ENCODE measurements around the gene ACTN4. TPM values are rescaled to one million over a fixed set of nuclear protein-coding genes. Genes with fewer than 3 reads are reported as not detected.
A peak's percentile ranks its signal among the peaks of the same experiment; 100 is the strongest.

The ACTN4 gene
- total RNA-seq, 1 experiment from 2014 or later = 3,297 TPM

DNA sequence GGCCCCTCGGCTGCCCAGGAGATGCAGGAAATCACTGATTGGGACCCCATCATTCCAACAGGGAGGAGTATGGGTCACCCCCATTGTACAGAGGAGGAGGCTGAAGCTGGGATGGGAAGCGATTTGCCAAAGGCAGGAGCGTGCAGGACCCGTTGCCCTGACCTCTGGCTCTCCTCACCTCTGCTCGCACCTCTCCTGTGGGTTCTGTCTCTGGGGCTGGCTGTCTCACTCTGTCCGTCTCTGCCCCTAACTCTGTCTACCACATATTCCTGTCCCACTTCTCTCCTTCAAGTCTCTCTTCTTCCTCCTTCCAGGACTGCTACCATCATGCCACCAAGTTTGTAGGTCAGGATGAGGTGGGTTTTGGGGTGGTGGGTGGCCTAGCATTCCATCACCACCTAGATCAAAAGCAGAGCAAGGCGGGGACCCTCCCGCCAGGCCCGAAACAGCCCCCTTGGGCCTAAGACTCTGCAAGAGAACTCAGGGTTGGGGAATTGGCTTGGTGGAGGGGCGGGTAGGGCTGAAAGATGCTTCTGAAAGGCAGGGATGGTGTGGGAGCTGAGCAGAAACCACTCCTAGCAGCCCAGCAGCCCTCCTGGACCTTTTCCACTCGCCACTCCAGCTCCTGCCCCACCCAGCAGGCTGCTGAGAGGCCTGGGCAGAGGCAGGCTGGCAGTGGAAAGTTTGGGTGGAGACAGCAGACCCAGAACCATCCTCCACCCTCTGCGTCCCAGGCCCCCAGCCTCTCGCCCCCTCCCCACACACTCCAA lies 126.9 kb downstream of the ACTN4 start:
- no peak for DNase-seq (ENCODE audit: low read depth, low spot score)
- intact Hi-C loops (cut with micrococcal nuclease; ENCODE audit: unreplicated experiment) = no loop called here
- H3K9me3 ChIP-seq (ENCODE audit: control insufficient read depth, insufficient read depth, low read depth, low read length) = no peaks in the 10 kb centered on the region
- no peak overlapping the region for H3K4me3 ChIP-seq (ENCODE audit: low read depth in 2 of 2, low read length in 2 of 2)
- in situ Hi-C loops (cut with HindIII; ENCODE audit: low pct_unique_long_range_greater_than_20kb, low sequenced_read_pairs) = loop anchor here (10.0 kb wide), 1 partner anchor 160 kb away; the partner anchor contains the start of genes MRPS12 and SARS2
- peaks cover 4% of the 10 kb centered on the region; the same call in 1 of the 2 replicates for H3K4me1 ChIP-seq (ENCODE audit: control insufficient read depth, insufficient read depth, low read length)
- no peak for ATAC-seq
- peak overlapping the region; percentile 3; the same call in 1 of the 2 replicates for H3K27ac ChIP-seq (ENCODE audit: low read length)
- POLR2A ChIA-PET = interaction anchor here (0.7 kb wide), 2 partner anchors 40 to 43 kb away, joined by 3 read pairs; no protein-coding TSS in a partner anchor
- no TSS peak for BruUV-seq (replicated peaks)
- CTCF ChIA-PET = interaction anchor here (0.6 to 0.7 kb wide), 3 partner anchors 112 to 679 kb away, joined by 4 to 11 read pairs (median 11); no protein-coding TSS in a partner anchor
- TF ChIP-seq, protein P1, sequence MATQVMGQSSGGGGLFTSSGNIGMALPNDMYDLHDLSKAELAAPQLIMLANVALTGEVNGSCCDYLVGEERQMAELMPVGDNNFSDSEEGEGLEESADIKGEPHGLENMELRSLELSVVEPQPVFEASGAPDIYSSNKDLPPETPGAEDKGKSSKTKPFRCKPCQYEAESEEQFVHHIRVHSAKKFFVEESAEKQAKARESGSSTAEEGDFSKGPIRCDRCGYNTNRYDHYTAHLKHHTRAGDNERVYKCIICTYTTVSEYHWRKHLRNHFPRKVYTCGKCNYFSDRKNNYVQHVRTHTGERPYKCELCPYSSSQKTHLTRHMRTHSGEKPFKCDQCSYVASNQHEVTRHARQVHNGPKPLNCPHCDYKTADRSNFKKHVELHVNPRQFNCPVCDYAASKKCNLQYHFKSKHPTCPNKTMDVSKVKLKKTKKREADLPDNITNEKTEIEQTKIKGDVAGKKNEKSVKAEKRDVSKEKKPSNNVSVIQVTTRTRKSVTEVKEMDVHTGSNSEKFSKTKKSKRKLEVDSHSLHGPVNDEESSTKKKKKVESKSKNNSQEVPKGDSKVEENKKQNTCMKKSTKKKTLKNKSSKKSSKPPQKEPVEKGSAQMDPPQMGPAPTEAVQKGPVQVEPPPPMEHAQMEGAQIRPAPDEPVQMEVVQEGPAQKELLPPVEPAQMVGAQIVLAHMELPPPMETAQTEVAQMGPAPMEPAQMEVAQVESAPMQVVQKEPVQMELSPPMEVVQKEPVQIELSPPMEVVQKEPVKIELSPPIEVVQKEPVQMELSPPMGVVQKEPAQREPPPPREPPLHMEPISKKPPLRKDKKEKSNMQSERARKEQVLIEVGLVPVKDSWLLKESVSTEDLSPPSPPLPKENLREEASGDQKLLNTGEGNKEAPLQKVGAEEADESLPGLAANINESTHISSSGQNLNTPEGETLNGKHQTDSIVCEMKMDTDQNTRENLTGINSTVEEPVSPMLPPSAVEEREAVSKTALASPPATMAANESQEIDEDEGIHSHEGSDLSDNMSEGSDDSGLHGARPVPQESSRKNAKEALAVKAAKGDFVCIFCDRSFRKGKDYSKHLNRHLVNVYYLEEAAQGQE (IDR thresholded peaks at IDR 0.05; ENCODE audit: insufficient read depth in 1 of 2, low read depth in 2 of 2, low read length in 1 of 2) = 0 out of 4 replicates have a peak, but pooled peaks of 1 of the 2 experiments have one; percentile 11
- TF ChIP-seq POLR2AphosphoS5 (IDR thresholded peaks at IDR 0.05; ENCODE audit: low read depth, low read length) = no peak
- H3K36me3 ChIP-seq (ENCODE audit: control insufficient read depth, insufficient read depth, low read length) = no peaks in the 10 kb centered on the region
- H3K27me3 ChIP-seq (ENCODE audit: control insufficient read depth, insufficient read depth, low read length) = no peaks in the 10 kb centered on the region

- no peak for DNase-seq (ENCODE audit: low read depth, low spot score)
- H3K27me3 ChIP-seq (ENCODE audit: control insufficient read depth, insufficient read depth, low read length) = no peaks in the 10 kb centered on the region
- TF ChIP-seq, protein P1 (IDR thresholded peaks at IDR 0.05; ENCODE audit: insufficient read depth in 1 of 2, low read depth in 2 of 2, low read length in 1 of 2) = no peak
- no peak for TF ChIP-seq POLR2AphosphoS5 (IDR thresholded peaks at IDR 0.05; ENCODE audit: low read depth, low read length)
- no peak for TF ChIP-seq TCF7L2 (IDR thresholded peaks at IDR 0.05; ENCODE audit: low read depth, low read length)
- no peak for TF ChIP-seq SIN3A (IDR thresholded peaks at IDR 0.05; ENCODE audit: borderline replicate concordance, insufficient read depth, low read depth, low read length)
- TF ChIP-seq, protein P2, sequence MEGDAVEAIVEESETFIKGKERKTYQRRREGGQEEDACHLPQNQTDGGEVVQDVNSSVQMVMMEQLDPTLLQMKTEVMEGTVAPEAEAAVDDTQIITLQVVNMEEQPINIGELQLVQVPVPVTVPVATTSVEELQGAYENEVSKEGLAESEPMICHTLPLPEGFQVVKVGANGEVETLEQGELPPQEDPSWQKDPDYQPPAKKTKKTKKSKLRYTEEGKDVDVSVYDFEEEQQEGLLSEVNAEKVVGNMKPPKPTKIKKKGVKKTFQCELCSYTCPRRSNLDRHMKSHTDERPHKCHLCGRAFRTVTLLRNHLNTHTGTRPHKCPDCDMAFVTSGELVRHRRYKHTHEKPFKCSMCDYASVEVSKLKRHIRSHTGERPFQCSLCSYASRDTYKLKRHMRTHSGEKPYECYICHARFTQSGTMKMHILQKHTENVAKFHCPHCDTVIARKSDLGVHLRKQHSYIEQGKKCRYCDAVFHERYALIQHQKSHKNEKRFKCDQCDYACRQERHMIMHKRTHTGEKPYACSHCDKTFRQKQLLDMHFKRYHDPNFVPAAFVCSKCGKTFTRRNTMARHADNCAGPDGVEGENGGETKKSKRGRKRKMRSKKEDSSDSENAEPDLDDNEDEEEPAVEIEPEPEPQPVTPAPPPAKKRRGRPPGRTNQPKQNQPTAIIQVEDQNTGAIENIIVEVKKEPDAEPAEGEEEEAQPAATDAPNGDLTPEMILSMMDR (IDR thresholded peaks at IDR 0.05) = no peak
- no peaks in the 10 kb centered on the region for H3K36me3 ChIP-seq (ENCODE audit: control insufficient read depth, insufficient read depth, low read length)
- in situ Hi-C loops (cut with HindIII; ENCODE audit: low pct_unique_long_range_greater_than_20kb, low sequenced_read_pairs) (loop anchor here (10.0 to 25.0 kb wide), 2 partner anchors 156 to 1009 kb away; partner anchors contain the start of genes LEUTX, MRPS12 and SARS2), intact Hi-C loops (cut with micrococcal nuclease; ENCODE audit: unreplicated experiment) (no loop called here)
- H3K4me3 ChIP-seq (ENCODE audit: low read depth in 2 of 2, low read length in 2 of 2) = no peak overlapping the region
- H3K9me3 ChIP-seq (ENCODE audit: control insufficient read depth, insufficient read depth, low read depth, low read length) = no peaks in the 10 kb centered on the region
- ChIA-PET CTCF (interaction anchor here (0.6 kb wide), 2 partner anchors 46 to 203 kb away, joined by 3 to 4 read pairs; no protein-coding TSS in a partner anchor), POLR2A (interaction anchor here (0.6 to 0.9 kb wide), 2 partner anchors 218 to 1519 kb away, joined by 3 to 4 read pairs; no protein-coding TSS in a partner anchor)
- H3K27ac ChIP-seq (ENCODE audit: low read length) = no peak overlapping the region
- BruUV-seq (replicated peaks) = no TSS peak
- no peak for ATAC-seq
- peaks cover 3% of the 10 kb centered on the region; the same call in 1 of the 2 replicates for H3K4me1 ChIP-seq (ENCODE audit: control insufficient read depth, insufficient read depth, low read length)
Measured at GRCh38 chr19:38778733-38779132, 131.3 kb downstream of the ACTN4 start.

Measured in Panc1 (cell line).